IPS-20b (cell line): ENCODE data around the gene HSD17B12.
"Not testable (repeated sequence)": the region's sequence is repeated elsewhere in the genome, so short reads cannot be mapped to it uniquely, and the experiment has no call there.

Experiments used
- H3K27ac ChIP-seq: one replicate; pipeline ENCODE4 v1.5.1; 2013; ENCODE audit warnings: low read length
- H3K27me3 ChIP-seq: 2 replicates; pipeline ENCODE4 v1.6.1; 2013; ENCODE audit warnings: mild to moderate bottlenecking, low read length, inconsistent platforms; ENCODE audit not compliant: insufficient read depth
- H3K36me3 ChIP-seq: 2 replicates; pipeline ENCODE4 v1.6.1; 2013; ENCODE audit warnings: low read depth, mild to moderate bottlenecking, inconsistent platforms, low read length, moderate library complexity; ENCODE audit not compliant: insufficient read depth
- H3K4me1 ChIP-seq: 2 replicates; pipeline ENCODE4 v1.6.1; 2013; ENCODE audit warnings: mild to moderate bottlenecking, control low read depth, inconsistent platforms, low read length, moderate library complexity; ENCODE audit not compliant: insufficient read depth
- H3K4me3 ChIP-seq: 2 replicates; pipeline ENCODE4 v1.5.1; 2013; ENCODE audit warnings: mild to moderate bottlenecking, low read length, inconsistent platforms
- H3K9ac ChIP-seq: 2 replicates; pipeline ENCODE4 v1.6.1; 2013; ENCODE audit warnings: low read depth, mild to moderate bottlenecking, inconsistent platforms, low read length, moderate library complexity
- H3K9me3 ChIP-seq: 2 replicates; pipeline ENCODE4 v1.6.1; 2013; ENCODE audit warnings: mild to moderate bottlenecking, low read depth, low read length, inconsistent platforms; ENCODE audit not compliant: insufficient read depth

The HSD17B12 gene

GRCh38 chr11:43748095-43748494, 67.6 kb downstream of the HSD17B12 start:
- Histone ChIP-seq H3K4me1 (no peaks in the 10 kb centered on the region), H3K27ac (no peak overlapping the region), H3K4me3 (no peak overlapping the region), H3K9me3 (no peaks in the 10 kb centered on the region), H3K27me3 (no peaks in the 10 kb centered on the region), H3K9ac (no peak overlapping the region), H3K36me3 (peaks cover 4% of the 10 kb centered on the region; the same call in 1 of the 2 replicates)

GRCh38 chr11:43751726-43752125, 71.2 kb downstream of the HSD17B12 start:
- Histone ChIP-seq H3K9ac (no peak overlapping the region), H3K4me3 (no peak overlapping the region), H3K27me3 (no peaks in the 10 kb centered on the region), H3K9me3 (no peaks in the 10 kb centered on the region), H3K4me1 (no peaks in the 10 kb centered on the region), H3K36me3 (peaks cover 28% of the 10 kb centered on the region), H3K27ac (no peak overlapping the region)

- H3K9me3 ChIP-seq = no peaks in the 10 kb centered on the region
Measured at GRCh38 chr11:43756575-43756974, 76.0 kb downstream of the HSD17B12 start.

GRCh38 chr11:43758927-43759326, 78.4 kb downstream of the HSD17B12 start:
- H3K9me3 ChIP-seq = no peaks in the 10 kb centered on the region
- H3K36me3 ChIP-seq = peaks cover 31% of the 10 kb centered on the region
- H3K27ac ChIP-seq = no peak overlapping the region
- no peak overlapping the region for H3K4me3 ChIP-seq
- H3K27me3 ChIP-seq = no peaks in the 10 kb centered on the region
- no peak overlapping the region for H3K9ac ChIP-seq
- H3K4me1 ChIP-seq = no peaks in the 10 kb centered on the region

More at GRCh38 chr11:43756575-43756974, 76.0 kb downstream of the HSD17B12 start:
- no peak overlapping the region for H3K9ac ChIP-seq
- H3K36me3 ChIP-seq = peaks cover 35% of the 10 kb centered on the region
- no peaks in the 10 kb centered on the region for H3K27me3 ChIP-seq
- no peak overlapping the region for H3K27ac ChIP-seq
- H3K4me3 ChIP-seq = no peak overlapping the region
- no peaks in the 10 kb centered on the region for H3K4me1 ChIP-seq

- H3K4me1 ChIP-seq = no peaks in the 10 kb centered on the region
Measured at GRCh38 chr11:43760902-43761301, 80.4 kb downstream of the HSD17B12 start.

GRCh38 chr11:43765194-43765593, 84.7 kb downstream of the HSD17B12 start:
- Histone ChIP-seq H3K9me3 (peaks cover 4% of the 10 kb centered on the region; the same call in 1 of the 2 replicates), H3K27me3 (no peaks in the 10 kb centered on the region), H3K4me3 (no peak overlapping the region), H3K36me3 (peaks cover 12% of the 10 kb centered on the region), H3K27ac (no peak overlapping the region), H3K4me1 (no peaks in the 10 kb centered on the region), H3K9ac (no peak overlapping the region)

More at GRCh38 chr11:43760902-43761301, 80.4 kb downstream of the HSD17B12 start:
- peaks cover 4% of the 10 kb centered on the region; the same call in 1 of the 2 replicates for H3K9me3 ChIP-seq
- H3K36me3 ChIP-seq = peaks cover 13% of the 10 kb centered on the region; the same call in 1 of the 2 replicates
- H3K27ac ChIP-seq = no peak overlapping the region
- H3K9ac ChIP-seq = no peak overlapping the region
- no peaks in the 10 kb centered on the region for H3K27me3 ChIP-seq
- no peak overlapping the region for H3K4me3 ChIP-seq

- not testable (repeated sequence) for H3K9me3 ChIP-seq, H3K4me3 ChIP-seq, H3K9ac ChIP-seq, H3K4me1 ChIP-seq, H3K27me3 ChIP-seq, H3K27ac ChIP-seq
- peaks cover 12% of the 10 kb centered on the region for H3K36me3 ChIP-seq
Measured at GRCh38 chr11:43768654-43769053, 88.1 kb downstream of the HSD17B12 start.

GRCh38 chr11:43770173-43770572, 89.6 kb downstream of the HSD17B12 start:
- peaks cover 15% of the 10 kb centered on the region for H3K36me3 ChIP-seq

GRCh38 chr11:43772733-43773132, 92.2 kb downstream of the HSD17B12 start:
- H3K9me3 ChIP-seq = no peaks in the 10 kb centered on the region
- no peaks in the 10 kb centered on the region for H3K4me1 ChIP-seq
- H3K27me3 ChIP-seq = no peaks in the 10 kb centered on the region
- H3K4me3 ChIP-seq = no peak overlapping the region
- H3K27ac ChIP-seq = no peak overlapping the region
- no peak overlapping the region for H3K9ac ChIP-seq
- peaks cover 13% of the 10 kb centered on the region for H3K36me3 ChIP-seq

More at GRCh38 chr11:43770173-43770572, 89.6 kb downstream of the HSD17B12 start:
- H3K27ac ChIP-seq = no peak overlapping the region
- no peaks in the 10 kb centered on the region for H3K4me1 ChIP-seq
- no peaks in the 10 kb centered on the region for H3K27me3 ChIP-seq
- no peak overlapping the region for H3K9ac ChIP-seq
- H3K9me3 ChIP-seq = no peaks in the 10 kb centered on the region
- no peak overlapping the region for H3K4me3 ChIP-seq

- H3K27ac ChIP-seq = no peak overlapping the region
- no peak overlapping the region for H3K4me3 ChIP-seq
- peaks cover 4% of the 10 kb centered on the region; the same call in 1 of the 2 replicates for H3K36me3 ChIP-seq
- no peaks in the 10 kb centered on the region for H3K4me1 ChIP-seq
- H3K9me3 ChIP-seq = no peaks in the 10 kb centered on the region
- H3K27me3 ChIP-seq = no peaks in the 10 kb centered on the region
- no peak overlapping the region for H3K9ac ChIP-seq
Measured at GRCh38 chr11:43774786-43775185, 94.2 kb downstream of the HSD17B12 start.

GRCh38 chr11:43779306-43779705, 98.8 kb downstream of the HSD17B12 start:
- Histone ChIP-seq H3K36me3 (peaks cover 4% of the 10 kb centered on the region; the same call in 1 of the 2 replicates), H3K27me3 (no peaks in the 10 kb centered on the region), H3K9me3 (peaks cover 6% of the 10 kb centered on the region; the same call in 1 of the 2 replicates), H3K9ac (no peak overlapping the region), H3K4me3 (no peak overlapping the region), H3K4me1 (no peaks in the 10 kb centered on the region), H3K27ac (no peak overlapping the region)

GRCh38 chr11:43784301-43784700, 103.8 kb downstream of the HSD17B12 start:
- no peaks in the 10 kb centered on the region for H3K4me1 ChIP-seq
- H3K27ac ChIP-seq = no peak overlapping the region
- H3K36me3 ChIP-seq = peaks cover 6% of the 10 kb centered on the region
- H3K27me3 ChIP-seq = no peaks in the 10 kb centered on the region
- no peak overlapping the region for H3K4me3 ChIP-seq
- H3K9ac ChIP-seq = no peak overlapping the region
- peaks cover 6% of the 10 kb centered on the region; the same call in 1 of the 2 replicates for H3K9me3 ChIP-seq
